ENCODE measurements around the gene ELOVL2.
"Not testable (repeated sequence)": the region's sequence is repeated elsewhere in the genome, so short reads cannot be mapped to it uniquely, and the experiment has no call there.

Gene ELOVL2, protein sequence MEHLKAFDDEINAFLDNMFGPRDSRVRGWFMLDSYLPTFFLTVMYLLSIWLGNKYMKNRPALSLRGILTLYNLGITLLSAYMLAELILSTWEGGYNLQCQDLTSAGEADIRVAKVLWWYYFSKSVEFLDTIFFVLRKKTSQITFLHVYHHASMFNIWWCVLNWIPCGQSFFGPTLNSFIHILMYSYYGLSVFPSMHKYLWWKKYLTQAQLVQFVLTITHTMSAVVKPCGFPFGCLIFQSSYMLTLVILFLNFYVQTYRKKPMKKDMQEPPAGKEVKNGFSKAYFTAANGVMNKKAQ

DNA sequence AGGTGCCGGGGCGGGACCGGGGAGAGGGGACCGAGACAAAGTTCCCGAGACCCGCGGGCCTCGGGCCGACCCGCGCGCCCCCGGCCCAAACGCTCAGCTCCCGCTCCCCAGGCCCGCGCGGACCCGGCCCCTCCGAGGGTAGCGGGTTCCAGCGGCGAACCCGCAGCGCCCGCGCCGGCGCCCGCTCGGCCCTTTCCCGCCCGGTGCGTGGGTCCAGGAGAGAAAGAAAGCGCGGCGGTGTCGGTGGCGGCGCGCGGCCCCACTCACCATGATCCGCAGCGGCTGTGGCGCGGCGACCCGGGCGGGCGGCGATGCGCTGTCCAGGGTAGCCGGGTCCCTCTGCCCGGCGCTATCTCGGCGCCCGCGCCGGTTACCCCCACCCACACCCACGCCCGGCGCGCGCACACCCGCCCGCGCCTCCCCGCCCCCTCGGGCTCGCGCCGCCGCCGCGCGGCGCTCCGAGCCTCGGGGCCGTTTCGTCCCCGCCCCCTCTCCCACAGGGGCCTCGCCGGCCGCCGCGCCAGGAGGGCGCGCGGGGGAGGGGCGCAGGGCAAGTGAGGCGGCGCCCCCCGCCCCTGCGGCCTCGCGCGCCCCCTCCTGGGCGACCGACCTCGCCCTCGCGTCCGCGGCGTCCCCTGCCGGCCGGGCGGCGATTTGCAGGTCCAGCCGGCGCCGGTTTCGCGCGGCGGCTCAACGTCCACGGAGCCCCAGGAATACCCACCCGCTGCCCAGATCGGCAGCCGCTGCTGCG lies at the start of gene ELOVL2:
TSS of gene ELOVL2 (minus strand) at position 345 of the 751 bp plus-strand sequence. CDS start at position 270, 75 bp downstream.
- no peak for DNase-seq (ENCODE audit: extremely low read depth in 1 of 2, low read depth in 1 of 2)

DNA sequence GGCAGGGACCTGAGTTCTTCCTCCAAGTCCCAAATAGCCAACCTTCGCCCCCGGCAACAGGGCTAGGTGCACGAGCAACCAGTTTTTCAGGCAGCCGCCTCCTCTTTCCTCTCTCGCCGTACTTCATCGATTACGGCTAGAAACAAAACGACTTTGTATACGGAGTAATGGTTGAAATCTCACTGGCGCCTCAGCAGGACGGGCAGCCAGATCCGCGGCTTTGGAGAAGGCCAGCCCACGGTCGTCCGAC lies 49.2 kb upstream of the ELOVL2 start:
- no peak for DNase-seq (ENCODE audit: extremely low read depth in 1 of 2, low read depth in 1 of 2)

DNA sequence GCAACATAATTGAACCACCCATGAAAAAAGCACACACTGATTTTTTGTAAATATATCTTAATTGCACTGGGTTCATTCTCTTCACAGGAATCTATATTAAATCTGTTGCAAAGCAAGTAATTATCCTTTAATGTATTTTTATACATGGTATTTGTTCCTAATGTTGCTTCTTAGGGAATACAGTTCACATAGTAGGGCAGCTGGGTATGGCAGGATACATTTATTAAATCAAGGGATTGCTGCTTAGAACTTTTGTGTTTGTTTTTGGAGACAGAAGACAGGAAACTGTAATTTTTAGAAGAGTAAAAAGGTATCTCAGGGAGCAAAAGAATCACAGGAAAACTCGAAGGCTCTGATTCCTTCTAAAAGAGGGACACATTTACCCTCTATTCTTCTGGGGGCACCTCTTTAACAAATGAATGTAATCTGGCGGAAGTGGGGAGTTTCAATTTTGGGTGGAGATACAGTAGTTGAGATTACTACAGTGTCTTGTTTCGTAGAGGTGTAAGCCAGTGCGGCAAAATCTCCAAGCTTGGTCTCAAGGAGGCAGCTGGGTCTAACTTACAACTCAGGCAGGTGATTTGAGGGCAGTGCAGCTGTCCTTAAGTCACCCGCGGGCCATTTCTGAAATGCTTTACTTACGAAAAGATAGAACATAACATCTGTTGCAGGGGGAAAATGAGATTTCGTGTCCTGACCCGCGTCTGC lies 48.7 kb upstream of the ELOVL2 start:
- DNase-seq (ENCODE audit: extremely low read depth in 1 of 2, low read depth in 1 of 2), result no peak

DNA sequence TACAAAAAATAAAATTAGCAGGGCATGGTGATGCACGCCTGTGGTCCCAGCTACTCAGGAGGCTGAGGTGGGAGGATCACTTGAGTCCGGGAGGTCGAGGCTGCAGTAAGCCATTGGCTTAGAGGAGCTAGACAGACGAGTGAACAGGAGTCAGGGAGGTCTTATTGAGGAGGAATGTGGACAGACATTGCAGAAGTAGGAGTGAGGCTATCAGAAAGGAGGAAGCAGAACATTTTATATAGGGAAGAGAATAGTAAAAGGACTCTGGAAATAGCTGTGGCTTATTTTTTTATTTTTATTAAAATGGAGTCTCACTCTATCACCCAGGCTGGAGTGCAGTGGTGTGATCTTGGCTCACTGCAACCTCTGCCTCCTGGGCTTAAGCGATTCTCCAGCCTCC lies 47.0 kb upstream of the ELOVL2 start:
- DNase-seq (ENCODE audit: extremely low read depth in 1 of 2, low read depth in 1 of 2), result not testable (repeated sequence)

DNA sequence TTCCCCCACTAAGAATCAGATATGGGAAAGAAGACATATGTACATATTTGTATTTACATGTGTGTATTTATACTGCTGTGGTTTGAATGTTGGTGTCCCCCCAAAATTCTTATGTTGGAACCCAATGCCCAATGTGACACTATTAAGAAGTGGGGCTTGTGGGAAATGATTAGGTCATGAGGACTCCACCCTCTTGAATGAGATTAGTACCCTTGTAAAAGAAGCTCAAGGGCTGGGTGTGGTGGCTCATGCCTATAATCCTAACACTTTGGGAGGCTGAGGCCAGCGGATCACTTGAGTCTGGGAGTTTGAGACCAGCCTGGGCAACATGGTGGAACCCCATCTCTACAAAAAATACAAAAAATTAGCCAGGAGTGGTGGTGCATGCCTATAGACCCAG lies 45.6 kb upstream of the ELOVL2 start:
- no peak for DNase-seq (ENCODE audit: extremely low read depth in 1 of 2, low read depth in 1 of 2)

DNA sequence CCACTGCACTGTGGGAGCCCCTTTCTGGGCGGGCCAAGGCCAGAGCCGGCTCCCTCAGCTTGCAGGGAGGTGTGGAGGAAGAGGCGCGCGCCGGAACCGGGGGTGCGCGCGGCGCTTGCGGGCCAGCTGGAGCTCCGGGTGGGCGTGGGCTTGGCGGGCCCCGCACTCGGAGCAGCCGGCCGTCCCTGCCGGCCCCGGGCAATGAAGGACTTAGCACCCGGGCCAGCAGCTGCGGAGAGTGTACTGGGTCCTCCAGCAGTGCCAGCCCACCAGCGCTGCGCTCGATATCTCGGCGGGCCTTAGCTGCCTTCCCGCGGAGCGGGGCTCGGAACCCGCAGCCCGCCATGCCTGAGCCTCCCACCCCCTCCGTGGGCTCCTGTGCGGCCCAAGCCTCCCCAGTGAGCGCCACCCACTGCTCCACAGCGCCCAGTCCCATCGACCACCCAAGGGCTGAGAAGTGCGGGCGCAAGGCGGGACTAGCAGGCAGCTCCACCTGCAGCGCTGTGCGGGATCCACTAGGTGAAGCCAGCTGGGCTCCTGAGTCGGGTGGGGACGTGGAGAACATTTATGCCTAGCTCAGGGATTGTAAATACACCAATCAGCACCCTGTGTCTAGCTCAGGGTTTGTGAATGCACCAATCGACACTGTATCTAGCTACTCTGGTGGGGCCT lies 43.2 kb upstream of the ELOVL2 start:
- DNase-seq (ENCODE audit: extremely low read depth in 1 of 2, low read depth in 1 of 2), result not testable (repeated sequence)

DNA sequence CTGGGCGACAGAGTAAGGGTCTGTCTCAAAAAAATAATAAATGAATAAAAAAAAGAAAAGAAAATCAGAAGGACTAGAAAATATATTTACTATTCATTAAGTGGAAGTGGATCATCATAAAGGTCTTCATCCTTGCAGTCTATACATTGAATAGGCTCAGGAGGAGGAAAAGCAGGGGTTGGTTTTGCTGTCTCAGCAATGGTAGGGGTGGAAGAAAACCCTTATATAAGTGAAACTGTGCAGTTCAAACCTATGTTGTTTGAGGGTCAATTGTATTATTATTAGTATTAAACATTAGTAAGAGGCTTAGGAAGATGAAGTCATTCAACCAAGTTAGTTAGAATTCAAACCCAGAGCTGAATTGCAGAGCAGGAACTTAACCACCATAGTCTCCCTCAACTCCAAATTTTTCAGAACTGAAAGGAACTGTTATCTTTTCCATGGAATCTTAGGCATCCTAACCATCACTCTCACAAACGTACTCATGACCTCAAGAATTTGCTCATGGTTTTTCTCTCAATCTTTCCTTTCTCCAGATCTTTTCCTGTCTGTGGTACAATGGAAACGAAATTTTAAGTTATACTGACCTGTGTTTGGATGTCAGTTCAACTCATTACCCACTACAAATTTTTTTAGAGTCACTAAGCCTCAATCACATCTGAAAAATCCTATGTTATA lies 41.8 kb upstream of the ELOVL2 start:
- no peak for DNase-seq (ENCODE audit: extremely low read depth in 1 of 2, low read depth in 1 of 2)

DNA sequence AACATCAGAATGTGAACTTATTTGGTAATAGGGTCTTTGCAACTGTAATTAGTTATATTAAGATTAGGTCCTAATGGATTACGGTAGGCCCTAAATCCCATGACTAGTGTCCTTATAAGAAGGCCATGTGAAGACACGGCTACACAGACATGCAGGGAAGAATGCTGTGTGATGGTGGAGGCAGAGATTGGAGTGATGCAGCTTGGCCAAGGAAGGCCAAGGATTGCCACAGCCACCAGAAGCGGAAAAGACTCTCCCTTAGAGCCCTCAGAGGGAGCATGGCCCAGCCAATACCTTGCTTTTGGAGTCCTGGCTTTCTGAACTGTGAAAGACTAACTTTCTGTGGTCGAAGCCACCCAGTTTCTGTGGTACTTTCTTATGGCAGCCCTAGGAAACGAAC lies 39.9 kb upstream of the ELOVL2 start:
- no peak for DNase-seq (ENCODE audit: extremely low read depth in 1 of 2, low read depth in 1 of 2)

DNA sequence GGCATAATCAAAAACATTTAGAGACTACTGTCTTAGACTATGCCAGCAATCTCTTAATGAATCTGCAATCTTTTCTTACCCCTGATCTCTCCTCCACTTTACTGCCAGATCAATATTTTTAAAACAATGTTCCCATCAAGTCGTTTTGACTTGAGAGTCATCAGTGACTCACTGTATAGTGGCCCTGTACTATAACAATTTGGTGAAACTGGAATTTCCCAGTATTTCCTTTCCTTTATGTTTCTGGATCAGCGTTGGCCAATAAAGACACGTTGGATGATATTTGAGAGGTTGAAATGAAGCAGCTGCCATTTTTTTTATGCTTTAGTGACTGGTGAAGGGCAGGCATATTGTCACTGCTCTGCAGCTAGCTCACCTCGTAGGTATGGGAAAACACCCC lies 39.4 kb upstream of the ELOVL2 start:
- DNase-seq (ENCODE audit: extremely low read depth in 1 of 2, low read depth in 1 of 2), result no peak

DNA sequence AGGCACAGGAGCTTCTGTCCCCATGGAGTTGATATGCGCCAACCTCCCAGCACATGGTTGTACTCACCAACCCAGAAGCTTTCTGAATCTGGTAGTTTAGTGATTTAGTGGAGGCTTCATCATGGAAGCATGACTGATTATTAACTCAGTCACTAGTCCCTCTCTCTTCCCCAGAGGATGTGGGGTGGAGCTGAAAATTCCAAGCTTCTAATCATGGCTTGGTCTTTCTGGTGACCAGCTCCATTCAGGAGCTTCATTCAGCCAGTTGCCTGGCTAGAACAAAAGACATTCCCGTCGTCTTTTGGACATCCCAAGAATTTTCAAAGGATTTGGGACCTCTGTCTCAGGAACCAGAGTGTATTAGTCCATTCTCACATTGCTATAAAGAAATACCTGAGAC lies 36.2 kb upstream of the ELOVL2 start:
- DNase-seq (ENCODE audit: extremely low read depth in 1 of 2, low read depth in 1 of 2), result no peak

DNA sequence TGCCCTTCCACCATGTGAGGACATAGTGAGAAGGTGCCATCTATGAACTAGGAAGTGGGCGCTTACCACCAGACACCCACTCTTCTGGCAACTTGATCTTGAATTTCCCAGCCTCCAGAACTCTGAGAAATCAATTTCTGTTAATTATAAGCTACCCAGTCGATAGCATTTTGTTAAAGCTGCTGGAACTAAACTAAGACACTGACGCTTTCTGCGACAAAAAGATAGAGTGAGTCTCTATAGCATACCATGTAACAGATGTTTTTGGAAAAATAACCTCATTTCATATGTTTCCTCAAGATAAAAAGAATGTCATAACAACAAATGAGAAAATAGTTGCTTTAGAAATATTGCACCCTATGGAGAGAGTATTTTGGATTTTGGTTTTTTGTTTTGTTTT lies 34.2 kb upstream of the ELOVL2 start:
- DNase-seq (ENCODE audit: extremely low read depth in 1 of 2, low read depth in 1 of 2), result no peak

DNA sequence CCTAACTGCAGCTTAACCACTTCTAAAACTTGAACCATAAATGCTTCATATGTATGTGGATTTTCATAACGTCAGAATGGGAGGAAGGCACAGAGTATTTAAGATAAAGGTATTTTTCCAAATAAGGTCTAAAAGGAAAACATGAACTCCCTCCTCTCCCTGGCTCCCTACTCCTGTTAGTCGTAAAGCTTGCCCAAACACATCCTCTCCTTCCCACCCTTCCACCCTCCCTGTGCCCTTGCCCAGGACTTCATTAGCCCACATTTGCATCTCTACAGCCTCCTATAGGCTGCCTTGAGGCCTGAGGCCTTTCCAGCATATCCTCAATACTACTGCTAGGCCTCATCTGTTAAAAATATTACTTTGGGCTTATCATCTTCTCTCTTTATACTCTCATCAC lies 32.4 kb upstream of the ELOVL2 start:
- DNase-seq (ENCODE audit: extremely low read depth in 1 of 2, low read depth in 1 of 2), result no peak

DNA sequence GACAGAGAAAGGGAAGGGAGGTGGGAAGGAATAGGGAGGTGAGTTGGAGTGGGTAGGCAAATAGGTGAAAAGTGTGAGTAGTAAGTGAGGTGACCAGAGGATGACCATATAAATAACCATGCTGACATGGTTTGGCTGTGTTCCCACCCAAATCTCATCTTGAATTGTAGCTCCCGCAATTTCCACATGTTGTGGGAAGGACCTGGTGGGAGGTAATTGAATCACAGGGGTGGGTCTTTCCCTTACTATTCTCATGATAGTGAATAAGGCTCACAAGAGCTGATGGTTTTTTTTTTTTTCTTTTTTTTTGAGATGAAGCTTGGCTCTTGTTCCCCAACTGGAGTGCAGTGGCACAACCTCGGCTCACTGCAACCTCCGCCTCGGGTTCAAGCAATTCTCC lies 28.0 kb upstream of the ELOVL2 start:
- DNase-seq (ENCODE audit: extremely low read depth in 1 of 2, low read depth in 1 of 2), result no peak

DNA sequence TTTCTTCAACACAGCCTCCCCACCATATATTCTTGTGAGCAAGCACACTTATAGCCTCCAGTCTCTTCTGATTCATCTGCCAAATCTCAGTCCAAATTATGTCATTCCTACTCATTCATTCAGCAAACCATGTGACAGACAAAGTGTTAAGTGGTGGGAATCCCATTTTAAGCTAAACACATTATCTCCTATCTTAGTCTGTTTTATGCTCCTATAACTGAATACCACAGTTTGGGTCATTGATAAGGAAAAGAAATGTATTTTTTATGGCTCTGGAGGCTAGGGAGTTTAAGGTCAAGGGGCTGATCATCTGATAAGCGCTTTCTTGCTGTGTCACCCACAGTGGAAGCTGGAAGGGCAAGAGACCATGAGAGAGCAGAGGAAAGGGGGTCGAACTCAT lies 25.7 kb upstream of the ELOVL2 start:
- DNase-seq (ENCODE audit: extremely low read depth in 1 of 2, low read depth in 1 of 2), result no peak

DNA sequence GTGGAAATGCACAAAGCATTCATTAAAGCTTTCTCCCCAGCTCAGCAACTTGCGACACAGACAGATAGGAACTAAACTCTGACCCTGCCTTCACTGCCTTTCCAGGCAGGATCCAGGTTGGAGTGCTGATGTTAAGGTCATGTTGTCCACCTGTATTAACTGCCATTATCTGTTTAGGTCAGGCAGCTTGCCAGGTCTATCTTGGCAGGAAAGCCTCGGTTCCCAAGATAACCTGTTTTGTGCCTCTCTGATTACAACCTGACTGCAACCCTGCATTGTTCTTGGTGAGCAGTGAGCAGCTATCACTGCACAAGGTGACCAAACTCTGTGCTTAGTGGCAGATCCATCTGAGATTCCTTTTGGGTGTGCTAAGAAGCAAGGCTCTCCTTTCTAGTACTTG lies 23.2 kb upstream of the ELOVL2 start:
- DNase-seq (ENCODE audit: extremely low read depth in 1 of 2, low read depth in 1 of 2), result no peak

DNA sequence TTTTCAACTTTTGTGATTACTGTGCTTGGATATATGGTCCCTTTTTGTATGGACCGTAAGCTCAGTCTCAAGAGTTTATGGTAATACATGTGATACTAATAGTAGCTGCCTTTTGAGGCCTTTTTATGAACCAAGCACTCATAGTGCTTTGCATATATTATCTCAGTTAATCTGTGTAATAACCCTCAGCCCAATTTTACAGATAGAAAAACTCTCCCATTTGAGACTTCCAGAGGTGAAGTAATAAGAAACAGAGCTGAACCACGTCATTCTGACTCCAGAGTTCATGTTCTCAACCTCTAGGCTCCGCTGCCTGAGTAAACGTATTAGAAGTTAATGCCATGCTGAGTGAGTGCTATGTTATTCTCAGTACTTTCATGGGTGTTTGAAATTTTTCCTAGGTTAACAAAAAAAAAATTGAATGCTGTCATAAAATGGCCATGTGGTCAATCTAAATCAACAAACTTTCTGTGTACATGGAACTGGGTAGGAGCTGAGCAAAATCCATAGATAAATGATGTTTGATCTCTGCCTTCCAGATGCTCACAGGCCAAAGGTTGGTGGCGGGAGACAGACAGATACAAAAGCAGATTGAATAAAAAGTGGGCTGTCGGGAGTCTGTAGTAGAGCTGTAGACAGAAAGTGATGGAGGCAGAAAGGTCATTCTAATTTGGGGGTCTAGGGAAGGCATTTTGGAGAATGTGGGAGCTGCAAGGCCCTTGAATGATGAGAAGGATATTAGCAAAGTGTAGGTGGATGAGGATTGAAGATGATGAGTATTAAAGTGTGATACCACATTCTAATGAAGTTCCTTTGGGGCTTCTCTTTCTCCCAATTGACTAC lies 22.6 kb upstream of the ELOVL2 start:
- no peak for DNase-seq (ENCODE audit: extremely low read depth in 1 of 2, low read depth in 1 of 2)

DNA sequence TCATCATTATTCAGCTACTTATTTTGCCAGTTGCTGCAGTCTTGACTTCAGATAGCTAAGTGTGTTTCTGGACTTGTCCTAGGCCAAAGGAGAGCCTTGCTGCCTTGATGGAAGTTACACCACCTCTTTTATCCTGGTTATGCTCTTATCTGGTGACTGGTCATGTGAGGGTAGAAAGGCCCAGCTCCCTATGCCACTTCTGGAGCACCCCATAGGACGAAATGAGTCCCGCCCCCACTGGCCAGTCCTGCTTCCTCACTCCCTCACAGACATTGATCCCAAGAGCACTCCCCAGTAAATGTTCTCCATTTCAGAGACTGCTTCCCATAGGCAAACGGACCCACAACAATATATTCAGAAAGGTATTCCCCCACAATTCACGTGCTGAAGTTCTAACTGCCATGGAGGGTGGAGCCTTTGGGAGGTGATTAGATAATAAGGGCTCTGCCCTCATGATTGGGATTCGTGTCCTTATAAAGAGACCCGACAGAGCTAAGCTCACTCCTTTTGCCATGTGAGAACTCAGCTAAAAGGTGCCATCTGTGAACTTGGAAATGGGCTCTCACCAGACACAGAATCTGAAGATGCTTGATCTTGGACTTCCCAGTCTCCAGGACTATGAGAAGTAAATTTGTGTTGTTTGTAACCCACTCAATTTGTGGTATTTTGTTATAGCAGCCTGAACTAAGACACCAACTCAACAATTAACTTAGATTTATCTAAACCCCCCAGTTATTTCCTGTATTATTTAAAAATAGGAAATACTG lies 21.5 kb upstream of the ELOVL2 start:
- no peak for DNase-seq (ENCODE audit: extremely low read depth in 1 of 2, low read depth in 1 of 2)

DNA sequence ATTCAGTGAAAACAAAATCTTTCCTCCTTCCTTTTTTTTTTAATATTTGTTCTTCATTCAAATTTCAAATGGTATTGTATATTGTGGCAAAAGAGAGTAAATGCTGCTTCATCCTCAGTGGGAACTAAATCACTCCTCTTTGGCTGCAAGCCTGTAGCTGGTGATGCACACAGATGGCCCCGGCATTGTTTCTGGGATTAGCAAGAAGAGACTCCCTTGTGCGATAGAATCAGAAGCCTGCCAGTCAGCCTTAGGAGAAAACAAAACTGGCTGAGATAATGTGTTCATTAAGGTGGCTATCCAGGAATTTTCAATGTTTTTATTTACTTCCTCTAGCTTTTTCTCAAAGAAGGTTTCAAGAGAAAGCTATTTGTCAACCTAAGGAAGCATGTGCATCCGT lies 20.7 kb upstream of the ELOVL2 start:
- DNase-seq (ENCODE audit: extremely low read depth in 1 of 2, low read depth in 1 of 2), result no peak

DNA sequence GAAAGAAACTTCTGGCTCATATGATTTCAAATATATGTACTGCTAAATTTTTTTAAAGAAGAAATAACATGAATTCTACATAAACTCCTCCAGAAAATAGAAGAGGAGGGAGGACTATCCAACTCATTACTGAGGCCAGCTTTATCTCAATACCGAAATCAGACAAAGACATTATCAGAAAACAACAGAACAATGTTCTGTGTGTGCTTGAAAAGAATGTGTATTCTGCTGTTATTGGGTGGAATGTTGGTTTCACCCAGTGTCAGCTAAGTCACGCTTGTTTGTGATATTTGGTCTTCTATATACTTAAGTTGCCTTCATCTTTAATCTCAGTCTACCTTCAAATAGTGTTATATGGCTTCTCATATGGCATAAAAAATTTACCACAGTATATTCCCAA lies 18.6 kb upstream of the ELOVL2 start:
- no peak for DNase-seq (ENCODE audit: extremely low read depth in 1 of 2, low read depth in 1 of 2)

DNA sequence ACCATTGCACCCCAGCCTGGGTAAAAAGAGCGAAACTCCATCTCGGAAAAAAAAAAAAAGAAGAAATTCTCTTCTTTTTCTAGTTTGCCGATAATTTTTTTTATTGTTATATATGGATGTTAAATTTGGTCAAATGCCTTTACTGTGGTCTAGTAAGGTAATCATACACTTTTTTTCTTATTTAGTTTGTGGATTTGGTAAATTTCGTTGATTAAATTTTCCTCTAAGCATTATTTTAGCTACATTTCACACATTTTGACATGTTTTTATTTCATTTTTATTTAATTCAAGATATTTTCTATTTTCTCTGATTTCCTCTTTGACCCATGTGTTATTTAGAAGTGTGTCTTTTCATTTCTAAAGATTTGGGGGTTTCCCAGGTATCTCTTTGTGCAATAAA lies 18.0 kb upstream of the ELOVL2 start:
- DNase-seq (ENCODE audit: extremely low read depth in 1 of 2, low read depth in 1 of 2), result no peak

All from stimulated activated CD8-positive, alpha-beta memory T cell treated with anti-CD3 and anti-CD28 coated beads, Interleukin-7, amount 100 ng/mL, for 48 hours (primary cell).